ENCODE measurements around the gene SLC35C1.

SLC35C1 gene

DNA sequence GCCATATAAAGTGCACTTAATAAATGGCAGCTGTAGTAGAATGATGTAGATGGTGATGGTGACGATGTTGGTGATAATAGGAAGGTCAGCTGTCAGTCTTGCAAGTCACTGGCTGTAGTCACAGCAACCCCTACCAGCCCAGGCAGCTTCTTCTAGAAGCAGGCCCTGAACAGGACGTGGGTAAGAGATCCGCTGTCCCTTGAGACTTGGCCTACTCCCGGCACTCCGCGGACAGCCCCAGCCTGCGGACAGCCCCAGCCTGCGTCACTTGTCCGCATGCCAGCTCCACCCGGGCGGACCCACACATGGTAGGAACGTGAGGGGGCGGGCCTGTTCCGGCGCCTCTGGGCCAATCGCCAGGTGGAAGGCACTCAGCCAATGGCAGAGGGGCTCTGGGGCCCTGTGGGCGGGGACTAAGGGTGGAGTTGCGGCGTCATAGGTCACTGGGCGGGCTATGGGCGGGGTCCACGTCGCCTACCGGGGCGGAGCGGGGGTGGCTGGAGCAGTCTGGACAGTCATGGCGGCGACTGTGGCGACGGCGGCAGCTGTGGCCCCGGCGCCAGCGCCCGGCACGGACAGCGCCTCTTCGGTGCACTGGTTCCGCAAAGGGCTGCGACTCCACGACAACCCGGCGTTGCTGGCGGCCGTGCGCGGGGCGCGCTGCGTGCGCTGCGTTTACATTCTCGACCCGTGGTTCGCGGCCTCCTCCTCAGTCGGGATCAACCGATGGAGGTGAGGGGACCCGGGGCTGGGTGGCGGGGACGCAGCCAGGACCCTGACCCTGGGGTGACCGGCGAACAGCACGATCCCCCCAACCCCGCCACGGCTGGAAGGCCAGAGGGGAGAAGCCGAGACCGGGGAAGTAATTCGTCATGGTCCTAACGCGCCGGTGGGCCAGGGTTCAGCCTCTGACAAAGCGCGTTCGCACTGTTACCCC lies 42.3 kb downstream of the SLC35C1 start, which contains the start of gene CRY2:
CRY2 (plus strand) TSS at position 502 of the 937 bp plus-strand sequence; CDS start at position 518, 16 bp downstream.
- peak; percentile 100 for DNase-seq

DNA sequence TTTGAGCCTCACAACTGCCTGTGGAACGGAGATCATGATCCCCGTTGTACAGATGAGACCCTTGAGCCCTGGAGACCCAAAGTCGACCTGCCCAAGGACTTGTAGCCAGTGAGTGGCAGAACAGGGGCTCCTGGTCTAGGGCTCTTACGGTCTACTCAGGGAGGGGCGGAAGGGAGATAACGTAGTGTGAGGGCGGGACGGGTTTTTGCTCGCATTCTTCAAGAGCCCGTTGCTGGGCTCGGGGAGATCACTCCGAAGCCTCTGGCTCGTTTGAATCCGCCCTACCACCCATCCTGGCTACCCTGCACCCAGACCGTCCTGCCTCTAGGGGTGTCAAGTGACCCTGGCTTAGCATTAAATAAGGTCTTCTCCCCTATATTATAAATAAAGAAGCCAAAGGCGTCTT lies 43.0 kb downstream of the SLC35C1 start:
- DNase-seq = peak; percentile 34 to 36

DNA sequence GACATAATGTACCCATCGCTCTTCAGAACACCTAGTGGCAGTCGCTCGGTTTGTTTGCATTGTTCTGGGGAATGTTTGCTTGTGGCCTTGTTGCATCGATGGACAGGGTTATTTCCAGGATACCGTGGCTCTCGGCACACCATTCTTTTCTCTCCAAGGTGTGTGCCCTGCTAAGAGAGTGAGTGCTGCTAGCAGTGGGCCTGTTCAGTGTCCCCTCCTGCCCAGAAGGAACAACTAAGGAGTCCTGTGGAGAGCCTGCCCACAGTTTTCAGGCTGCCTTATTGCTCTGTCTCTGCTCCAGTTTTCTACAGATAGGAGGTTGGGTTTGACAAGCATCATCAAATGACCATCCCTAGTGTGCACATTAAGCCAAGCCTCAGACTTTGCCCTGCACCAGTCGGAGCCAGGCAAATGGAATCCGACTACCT lies 43.7 kb downstream of the SLC35C1 start:
- no peak for DNase-seq

DNA sequence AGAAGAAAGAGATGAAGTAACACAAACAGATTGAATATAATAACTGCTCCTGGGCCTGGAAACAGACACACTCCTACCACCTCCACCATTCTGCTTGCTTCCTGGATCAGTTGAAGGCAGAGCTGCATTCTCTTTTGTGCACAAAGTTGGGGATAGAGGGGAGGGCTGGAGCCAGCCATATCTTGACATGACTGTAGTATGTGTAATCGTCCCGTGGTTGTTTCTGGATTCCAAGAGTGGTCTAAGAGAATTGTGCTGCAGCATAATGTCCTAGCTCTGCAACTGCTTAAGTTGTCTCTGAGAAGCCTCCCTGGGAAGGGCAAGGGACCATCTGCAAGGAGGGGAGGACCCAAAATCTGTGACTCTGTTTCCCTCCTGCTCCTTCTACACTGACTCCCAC lies 45.5 kb downstream of the SLC35C1 start:
- DNase-seq = no peak

DNA sequence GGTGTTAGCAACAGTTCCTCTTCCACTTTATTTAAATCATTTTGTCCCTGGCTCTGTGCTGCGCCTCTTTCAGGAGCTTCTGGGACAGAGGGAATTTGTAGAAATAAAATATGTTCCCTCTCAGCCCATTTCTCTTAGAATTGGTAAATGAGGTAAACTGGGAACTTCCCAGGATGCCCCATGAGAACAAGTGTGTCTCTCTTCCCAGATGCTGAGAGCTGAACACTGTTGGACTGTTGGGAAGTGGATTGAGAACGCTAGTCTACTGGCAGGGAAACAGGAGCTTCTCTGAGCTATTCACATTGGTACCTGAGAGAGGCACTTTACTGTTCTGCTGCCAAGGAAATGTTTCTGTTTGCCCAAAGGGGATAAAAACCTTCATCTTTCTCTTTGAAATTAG lies 46.3 kb downstream of the SLC35C1 start:
- no peak for DNase-seq

DNA sequence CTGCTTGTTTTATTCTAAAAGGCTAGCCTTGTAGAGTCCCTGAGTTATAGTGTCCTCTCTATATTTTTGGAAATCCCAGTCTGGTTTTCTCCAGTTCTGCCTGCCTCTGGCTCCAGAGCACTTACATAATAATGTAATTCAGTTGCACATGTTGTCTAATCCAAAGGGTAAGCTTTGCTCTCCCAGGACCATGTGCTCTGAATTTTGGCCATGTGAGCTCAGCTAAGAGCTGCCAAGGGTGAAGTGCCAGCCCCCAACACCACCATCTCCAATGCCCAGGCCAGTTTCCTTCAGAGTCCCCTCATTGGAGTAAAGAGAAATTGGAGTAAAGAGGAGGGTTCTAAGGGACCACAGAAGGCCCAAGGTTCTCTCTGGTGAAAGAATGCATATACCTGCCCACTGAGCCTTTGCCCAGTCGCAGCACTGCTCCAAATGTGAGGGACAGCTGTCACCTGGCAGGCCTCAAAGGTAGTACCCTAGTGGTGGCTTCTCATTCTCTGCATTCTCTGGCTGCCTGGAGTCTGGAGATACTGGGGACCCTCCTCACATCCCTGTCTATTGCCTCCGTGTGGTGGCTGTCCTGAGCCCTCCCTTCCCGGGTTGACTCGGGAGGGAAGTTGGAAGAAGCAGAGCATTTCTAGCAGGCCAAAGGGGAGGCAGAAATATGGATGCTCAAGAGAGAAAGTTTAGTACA lies 47.2 kb downstream of the SLC35C1 start:
- DNase-seq = no peak

DNA sequence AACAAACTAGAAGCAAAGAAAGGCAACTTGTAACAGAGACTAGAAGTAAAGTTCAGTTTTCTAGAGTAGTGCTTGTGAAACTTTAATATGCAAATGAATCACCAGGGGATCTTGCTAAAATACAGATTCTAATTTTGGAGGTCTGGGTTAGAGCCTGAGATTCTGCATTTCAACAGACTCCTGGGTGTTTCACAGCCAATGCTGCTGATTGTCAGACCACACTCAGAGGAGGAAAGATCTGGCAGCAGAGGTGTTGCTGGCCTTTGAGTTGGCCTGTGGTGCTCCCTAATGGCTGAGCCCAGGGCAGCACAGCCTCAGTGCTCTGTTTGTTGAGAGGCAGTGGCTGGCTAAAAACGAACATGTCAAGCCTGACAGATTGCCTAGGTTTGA lies 47.8 kb downstream of the SLC35C1 start:
- DNase-seq = no peak

DNA sequence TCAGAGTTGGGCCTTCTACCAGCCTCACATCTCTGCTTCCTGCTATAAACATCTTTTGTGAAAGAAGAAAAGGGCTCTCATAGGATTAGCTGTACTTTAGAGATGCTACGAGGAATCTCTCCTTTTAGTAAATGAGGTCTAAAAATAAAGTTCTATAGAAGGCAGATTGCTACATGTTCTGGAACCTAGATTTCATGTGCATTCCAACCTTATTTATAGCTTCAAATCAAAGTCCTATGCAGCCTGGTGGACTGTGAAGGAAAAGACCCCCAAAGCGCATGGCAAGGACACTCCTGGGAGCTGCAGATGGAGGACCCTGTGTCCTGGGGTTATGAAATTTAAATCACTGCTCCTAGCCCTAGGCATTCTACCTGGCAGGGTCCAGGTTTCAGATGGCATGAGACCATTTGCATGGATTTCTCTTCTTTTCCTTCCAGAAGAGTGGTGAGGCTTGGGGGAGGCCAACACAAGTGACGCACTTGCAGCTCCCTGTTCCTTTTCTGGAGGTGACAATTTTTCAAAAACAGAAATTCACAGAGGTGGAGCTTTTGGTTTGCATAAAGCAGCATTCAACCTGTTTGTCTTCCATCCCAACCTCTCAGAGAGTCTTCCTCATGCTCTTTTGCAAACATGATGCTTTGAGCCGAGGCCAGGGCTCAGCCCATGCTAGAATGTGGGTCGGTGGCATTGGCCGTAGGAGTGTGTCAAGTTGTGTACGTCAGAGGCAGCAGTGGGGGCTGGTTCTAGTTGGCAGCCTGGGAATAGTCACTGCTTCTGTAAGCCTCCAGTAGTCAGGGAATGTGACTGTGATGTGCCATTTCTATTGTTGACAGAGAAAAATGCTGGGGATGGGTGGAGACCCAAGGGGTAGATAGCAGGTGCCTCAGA lies 48.6 kb downstream of the SLC35C1 start:
- DNase-seq = no peak

DNA sequence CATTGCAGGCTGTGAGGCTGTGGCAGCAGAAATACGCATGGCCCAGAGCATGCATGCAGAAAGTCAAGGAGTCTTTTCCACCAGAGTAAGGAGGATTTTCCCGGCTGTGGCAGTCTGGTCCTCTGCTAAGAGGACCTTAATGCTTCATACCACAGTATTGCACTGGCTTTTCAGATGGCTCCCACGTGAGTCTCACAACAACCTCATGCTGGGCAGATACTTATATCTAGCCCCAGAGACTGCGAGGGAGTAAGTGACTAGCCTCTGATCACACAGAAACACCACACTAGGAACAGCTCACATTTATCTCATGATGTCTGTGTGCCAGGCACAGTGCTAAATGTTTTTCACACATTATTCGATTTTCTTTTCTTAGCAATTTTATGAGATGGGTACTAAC lies 50.4 kb downstream of the SLC35C1 start:
- no peak for DNase-seq

DNA sequence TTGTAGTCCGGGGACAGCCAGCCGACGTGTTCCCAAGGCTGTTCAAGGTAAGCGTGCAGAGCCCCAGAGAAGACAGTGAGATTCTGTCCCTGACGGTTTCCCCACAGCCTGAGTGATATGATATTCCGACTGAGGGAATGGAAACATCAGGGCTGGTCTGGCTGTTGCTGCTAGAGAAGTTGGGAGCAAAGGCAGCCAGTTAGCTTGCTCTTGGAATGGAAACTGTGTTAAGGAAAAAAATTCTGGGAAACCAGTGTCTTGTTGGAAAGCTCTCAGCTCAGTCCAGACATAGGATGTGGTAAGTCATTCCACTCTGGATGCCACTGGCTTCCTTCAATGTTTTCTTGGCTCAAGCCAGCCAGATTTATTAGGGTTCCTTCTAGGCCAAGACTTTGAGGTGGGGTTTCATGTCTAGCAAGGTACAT lies 51.1 kb downstream of the SLC35C1 start:
- no peak for DNase-seq

DNA sequence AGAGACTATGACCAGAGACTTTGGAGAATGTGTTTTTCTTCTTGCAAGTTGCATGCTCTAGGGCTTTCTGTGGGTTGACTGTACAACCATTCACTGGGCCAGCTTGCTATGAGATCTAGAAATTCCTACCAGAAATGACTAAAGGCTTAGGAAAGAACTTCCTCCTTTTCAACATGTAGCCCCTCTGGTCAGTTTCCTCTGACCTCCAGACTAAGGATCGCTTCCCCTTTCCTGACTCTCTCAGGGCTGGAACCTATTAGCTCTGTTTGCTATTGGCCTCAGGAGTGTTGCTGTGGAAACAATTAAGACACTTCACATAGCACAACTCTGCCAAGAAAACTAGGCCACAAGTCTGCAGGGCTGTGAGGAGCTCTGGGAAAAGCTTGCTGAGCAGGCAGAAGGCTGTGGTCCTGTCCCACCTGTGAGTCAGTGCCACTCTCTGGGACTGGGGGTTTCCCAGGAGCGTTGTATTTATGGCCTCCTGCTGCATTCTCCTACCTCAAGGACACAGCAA lies 53.1 kb downstream of the SLC35C1 start:
- DNase-seq = no peak

DNA sequence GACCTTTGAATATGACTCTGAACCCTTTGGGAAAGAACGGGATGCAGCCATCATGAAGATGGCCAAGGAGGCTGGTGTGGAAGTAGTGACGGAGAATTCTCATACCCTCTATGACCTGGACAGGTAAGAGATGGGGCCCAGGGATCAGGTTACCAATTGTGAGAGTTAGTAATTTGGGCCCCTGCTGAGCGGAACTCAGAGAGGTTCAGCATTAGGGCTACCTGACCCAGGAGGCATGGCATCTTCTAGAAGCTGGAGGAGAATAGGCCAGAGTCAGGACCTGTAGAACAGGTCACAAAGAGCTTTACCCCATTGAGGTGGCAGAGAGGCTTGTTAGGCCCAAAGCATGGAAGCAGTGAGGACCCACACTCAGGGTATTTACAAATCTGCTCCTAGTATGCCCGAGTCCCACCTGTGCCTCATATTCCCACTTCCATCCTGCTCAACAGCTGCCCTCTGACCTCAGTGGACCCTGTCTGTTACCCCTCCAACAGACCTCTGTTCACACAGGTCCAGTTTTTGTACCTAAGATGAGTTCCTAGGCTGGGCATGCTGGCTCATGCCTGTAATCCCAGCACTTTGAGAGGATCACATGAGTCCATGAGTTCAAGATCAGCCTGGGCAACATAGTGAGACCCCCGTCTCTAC lies 53.9 kb downstream of the SLC35C1 start:
- DNase-seq = no peak

DNA sequence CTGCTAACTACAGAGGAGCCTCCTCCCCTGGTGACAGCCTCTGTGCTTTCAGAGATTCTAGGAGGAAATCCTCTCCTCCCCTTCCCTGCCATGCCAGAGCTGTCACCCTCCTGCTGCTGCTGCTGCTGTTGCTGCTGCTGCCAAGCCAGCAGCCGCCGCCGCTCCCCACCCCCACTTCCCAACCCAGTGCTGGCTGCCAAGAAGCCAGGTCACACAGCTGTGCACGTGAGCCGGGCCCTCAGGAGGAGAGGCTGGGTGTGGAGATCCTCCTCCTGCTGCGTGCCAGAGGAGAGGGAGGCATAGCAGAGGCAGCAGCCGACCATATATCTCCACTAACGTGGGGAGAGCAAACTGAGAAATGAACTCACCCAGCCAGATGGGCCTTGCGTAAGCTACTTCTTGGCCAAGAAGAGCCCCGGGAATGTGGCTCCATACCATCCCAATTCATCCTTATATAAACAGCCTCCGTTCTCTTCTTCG lies 54.8 kb downstream of the SLC35C1 start:
- DNase-seq = no peak

DNA sequence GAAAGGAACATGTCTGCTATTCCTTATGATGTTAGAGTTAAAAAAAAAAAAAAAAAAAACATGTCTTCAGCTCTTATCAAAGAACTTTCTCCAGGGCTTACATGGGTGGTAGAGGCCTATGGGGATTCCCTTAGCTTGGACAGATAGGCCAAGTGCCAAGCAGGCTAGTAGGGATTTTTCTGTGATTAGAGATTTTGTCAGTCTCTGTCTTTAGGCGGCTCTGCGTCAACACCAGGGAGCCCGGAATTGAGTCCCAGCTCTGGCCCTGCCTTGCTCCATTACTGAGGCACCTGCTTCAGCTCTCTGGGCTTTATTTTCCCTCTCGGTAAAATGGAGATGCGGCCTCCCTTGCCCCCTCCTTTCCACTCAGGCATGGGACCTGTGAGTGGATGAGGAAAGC lies 55.4 kb downstream of the SLC35C1 start:
- no peak for DNase-seq

DNA sequence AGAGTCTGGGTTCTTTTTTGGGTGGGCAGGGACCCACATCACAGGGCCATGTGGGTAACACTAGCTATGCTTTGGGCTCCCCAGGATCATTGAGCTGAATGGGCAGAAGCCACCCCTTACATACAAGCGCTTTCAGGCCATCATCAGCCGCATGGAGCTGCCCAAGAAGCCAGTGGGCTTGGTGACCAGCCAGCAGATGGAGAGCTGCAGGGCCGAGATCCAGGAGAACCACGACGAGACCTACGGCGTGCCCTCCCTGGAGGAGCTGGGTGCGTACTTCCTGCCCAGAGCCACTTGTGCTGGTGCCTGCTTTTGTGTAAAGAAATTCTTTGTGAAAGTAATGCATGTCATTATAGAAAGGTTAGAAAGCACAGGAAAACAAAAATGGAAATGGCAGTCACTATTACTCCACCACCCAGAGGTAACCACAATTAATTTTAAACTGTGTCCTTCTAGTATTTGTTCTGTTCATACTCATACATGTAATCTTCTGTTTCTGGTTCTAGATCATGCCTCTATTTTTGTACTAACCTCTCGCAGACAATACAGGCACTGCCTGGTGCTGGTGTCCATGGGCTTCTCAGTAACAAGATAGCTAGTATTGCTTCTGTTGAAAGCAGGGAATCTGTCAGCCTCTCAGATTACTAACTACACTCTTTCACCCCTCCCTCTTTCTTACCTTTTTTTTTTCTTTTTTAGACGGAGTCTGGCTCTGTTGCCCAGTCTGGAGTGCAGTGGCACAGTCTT lies 56.0 kb downstream of the SLC35C1 start:
- DNase-seq = no peak
